A549 (cell line): ENCODE results near the gene KHNYN. TPM values are rescaled to one million over a fixed set of nuclear protein-coding genes. Genes with fewer than 3 reads are reported as not detected.

Experiments used
- ATAC-seq, 2 experiments: fragments of 200-7000 bp in 1 of 2; fragments of >200 bp in 1 of 2; cut with Nextera tagmentation in 1 of 2; cut with Tn5 transposase in 1 of 2; 3 replicates each; pipeline versions ENCODE4 v1.8.0 to v1.9.1; 2018 to 2020; ENCODE audit warnings: mild to moderate bottlenecking in 1 of 2, moderate library complexity in 1 of 2
- CTCF ChIA-PET: fragments of 300-600 bp; sonication (Branson Sonifier 250); formaldehyde crosslinking; extraction: SDS; loops from one replicate; lab custom pipeline; 2021; ENCODE audit warnings: antibody characterized with exemption, inconsistent platforms; lab: Yijun Ruan, JAX
- POLR2A ChIA-PET: fragments of 350-600 bp; formaldehyde crosslinking; extraction: SDS; loops from one replicate; lab custom pipeline; 2021; ENCODE audit warnings: antibody characterized with exemption, inconsistent platforms; lab: Yijun Ruan, JAX
- DNase-seq, 2 experiments: peaks; one replicate each; pipeline versions ENCODE4 v3.0.0 to v3.0.0-alpha.2; 2011 to 2016; ENCODE audit warnings: low read depth in 1 of 2, low spot score in 1 of 2
- FAIRE-seq: peaks from 2 replicates; lab custom pipeline; 2011; peaks lifted over from hg19 to GRCh38; lab: Jason Lieb, UNC
- H3K27ac ChIP-seq, 2 experiments: fragments of >200 bp; sonication (Bioruptor Twin); formaldehyde crosslinking; 3 replicates each; pipeline ENCODE4 v1.5.1; 2016 to 2017
- H3K4me1 ChIP-seq: fragments of >200 bp; sonication (Bioruptor Twin); formaldehyde crosslinking; 3 replicates; pipeline ENCODE4 v1.6.1; 2016
- H3K4me2 ChIP-seq: fragments of >200 bp; sonication (Bioruptor Twin); formaldehyde crosslinking; 3 replicates; pipeline ENCODE4 v1.6.1; 2016
- H3K4me3 ChIP-seq: fragments of >200 bp; sonication (Bioruptor Twin); formaldehyde crosslinking; 3 replicates; pipeline ENCODE4 v1.5.1; 2016
- H3K9me3 ChIP-seq: fragments of >200 bp; sonication (Bioruptor Twin); formaldehyde crosslinking; 3 replicates; pipeline ENCODE4 v1.6.1; 2016
- BHLHE40 ChIP-seq: IDR thresholded peaks from 2 replicates; pipeline ENCODE4 v1.6.1; 2012; ENCODE audit warnings: low read depth, low read length, inconsistent platforms
- CEBPB ChIP-seq, 2 experiments: fragments of >200 bp in 1 of 2; sonication (Bioruptor Twin) in 1 of 2; formaldehyde crosslinking in 1 of 2; IDR thresholded peaks; 2 replicates each; pipeline ENCODE4 v1.6.1; 2012 to 2016
- EHF ChIP-seq: fragments of 250-450 bp; sonication (Bioruptor Pico); IDR thresholded peaks from 2 replicates; pipeline ENCODE4 v1.5.0; 2020; ENCODE audit warnings: mild to moderate bottlenecking
- EP300 ChIP-seq, 2 experiments: fragments of >200 bp; sonication (Bioruptor Twin); formaldehyde crosslinking; IDR thresholded peaks; 2 replicates in 1 of 2; 3 replicates in 1 of 2; pipeline ENCODE4 v1.6.1; 2016 to 2017
- FOSL2 ChIP-seq, 2 experiments: fragments of 450-650 bp in 1 of 2; fragments of >200 bp in 1 of 2; sonication (Bioruptor Twin) in 1 of 2; formaldehyde crosslinking; IDR thresholded peaks; 2 replicates each; pipeline versions ENCODE4 v1.5.0 to v1.6.1; 2016 to 2020; ENCODE audit warnings: mild to moderate bottlenecking in 1 of 2, moderate library complexity in 1 of 2
- FOXS1 ChIP-seq: fragments of 250-450 bp; sonication (Bioruptor Pico); IDR thresholded peaks from 2 replicates; pipeline ENCODE4 v1.5.0; 2020; ENCODE audit warnings: mild to moderate bottlenecking, moderate library complexity
- GATA3 ChIP-seq: IDR thresholded peaks from 2 replicates; pipeline ENCODE4 v1.6.1; 2012; ENCODE audit warnings: borderline replicate concordance
- HDAC2 ChIP-seq: fragments of 200-600 bp; sonication (generic); IDR thresholded peaks from 2 replicates; pipeline ENCODE4 v1.6.1; 2016
- HEYL ChIP-seq: fragments of 250-450 bp; sonication (Bioruptor Pico); IDR thresholded peaks from 2 replicates; pipeline ENCODE4 v1.8.0; 2021; ENCODE audit warnings: mild to moderate bottlenecking, moderate library complexity
- JUN ChIP-seq, 2 experiments: fragments of >200 bp; sonication (Bioruptor Twin); formaldehyde crosslinking; IDR thresholded peaks; 2 replicates in 1 of 2; 3 replicates in 1 of 2; pipeline ENCODE4 v1.6.1; 2016 to 2017
- KDM1A ChIP-seq: fragments of 200-600 bp; sonication (generic); IDR thresholded peaks from 2 replicates; pipeline ENCODE4 v1.6.1; 2016; ENCODE audit warnings: low read depth, mild to moderate bottlenecking
- MAZ ChIP-seq: fragments of 150-350 bp; IDR thresholded peaks from 2 replicates; pipeline ENCODE4 v1.6.1; 2014; ENCODE audit warnings: antibody characterized with exemption, low read depth, low read length, borderline replicate concordance
- NFE2L2 ChIP-seq: fragments of 150-350 bp; conservative IDR thresholded peaks from 2 replicates; pipeline ENCODE4 v1.6.1; 2014; ENCODE audit warnings: low read length
- NR3C1 ChIP-seq: fragments of >200 bp; sonication (Bioruptor Twin); formaldehyde crosslinking; IDR thresholded peaks from 3 replicates; pipeline ENCODE4 v1.6.1; 2017
- PHF8 ChIP-seq: fragments of 200-600 bp; sonication (generic); IDR thresholded peaks from 2 replicates; pipeline ENCODE4 v1.6.1; 2016; ENCODE audit warnings: low read depth, mild to moderate bottlenecking, antibody characterized with exemption, moderate library complexity, borderline replicate concordance
- RAD21 ChIP-seq, 2 experiments: fragments of >200 bp in 1 of 2; sonication (Bioruptor Twin) in 1 of 2; formaldehyde crosslinking in 1 of 2; IDR thresholded peaks in 1 of 2; conservative IDR thresholded peaks in 1 of 2; 2 replicates in 1 of 2; 3 replicates in 1 of 2; pipeline ENCODE4 v1.6.1; 2012 to 2018; ENCODE audit warnings: inconsistent platforms in 1 of 2
- RARB ChIP-seq: fragments of 250-450 bp; sonication (Bioruptor Pico); IDR thresholded peaks from 2 replicates; pipeline ENCODE4 v1.8.0; 2021; ENCODE audit warnings: mild to moderate bottlenecking, moderate library complexity
- TP53 ChIP-seq: fragments of 250-450 bp; sonication (Bioruptor Pico); IDR thresholded peaks from 2 replicates; pipeline ENCODE4 v1.5.0; 2021; ENCODE audit warnings: mild to moderate bottlenecking, moderate library complexity
- ZFP36 ChIP-seq: fragments of 450-650 bp; IDR thresholded peaks from 2 replicates; pipeline ENCODE4 v1.6.1; 2014; ENCODE audit warnings: borderline replicate concordance; ENCODE audit not compliant: partially characterized antibody
- WGBS: methylation state at CpG from one replicate; pipeline ENCODE4 v1.1.6; 2017; ENCODE audit errors: missing lambda C conversion rate; 5-methylcytosine and 5-hydroxymethylcytosine counted together
- polyA plus RNA-seq, 4 experiments: library from polyadenylated mRNA; depleted of rRNA in 3 of 4; stranded (reverse); fragments of >200 nt; fragmentation: RNase III in 1 of 4; extraction: RNeasy Plus Mini Kit Qiagen cat#74134 plus additional on column Dnase treatment in 1 of 4; gene quantifications; 2 replicates in 3 of 4; 3 replicates in 1 of 4; pipeline ENCODE4 v1.2.3, GENCODE V29; 2011 to 2017
- TF ChIP-seq, protein P1 (sequence below): fragments of 450-650 bp; IDR thresholded peaks from 2 replicates; pipeline ENCODE4 v1.6.1; 2014; ENCODE audit warnings: antibody characterized with exemption
- TF ChIP-seq, protein P2 (sequence below): IDR thresholded peaks from 2 replicates; pipeline ENCODE4 v1.6.1; 2012; ENCODE audit warnings: low read depth, borderline replicate concordance
- TF ChIP-seq, protein P3 (sequence below): fragments of 250-450 bp; sonication (Bioruptor Pico); IDR thresholded peaks from 2 replicates; pipeline ENCODE4 v1.5.0; 2021; ENCODE audit warnings: mild to moderate bottlenecking, moderate library complexity, borderline replicate concordance
- TF ChIP-seq, protein P4 (sequence below): IDR thresholded peaks from 2 replicates; pipeline ENCODE4 v1.6.1; 2012
- TF ChIP-seq, protein P5 (sequence below): fragments of 250-450 bp; sonication (Bioruptor Pico); IDR thresholded peaks from 2 replicates; pipeline ENCODE4 v1.5.0; 2020; ENCODE audit warnings: low read depth, mild to moderate bottlenecking, moderate library complexity

Gene KHNYN
- polyA plus RNA-seq, 2 of the 4 experiments (the other 2 are of a cell fraction) = 19.0 to 26.4 TPM

DNA sequence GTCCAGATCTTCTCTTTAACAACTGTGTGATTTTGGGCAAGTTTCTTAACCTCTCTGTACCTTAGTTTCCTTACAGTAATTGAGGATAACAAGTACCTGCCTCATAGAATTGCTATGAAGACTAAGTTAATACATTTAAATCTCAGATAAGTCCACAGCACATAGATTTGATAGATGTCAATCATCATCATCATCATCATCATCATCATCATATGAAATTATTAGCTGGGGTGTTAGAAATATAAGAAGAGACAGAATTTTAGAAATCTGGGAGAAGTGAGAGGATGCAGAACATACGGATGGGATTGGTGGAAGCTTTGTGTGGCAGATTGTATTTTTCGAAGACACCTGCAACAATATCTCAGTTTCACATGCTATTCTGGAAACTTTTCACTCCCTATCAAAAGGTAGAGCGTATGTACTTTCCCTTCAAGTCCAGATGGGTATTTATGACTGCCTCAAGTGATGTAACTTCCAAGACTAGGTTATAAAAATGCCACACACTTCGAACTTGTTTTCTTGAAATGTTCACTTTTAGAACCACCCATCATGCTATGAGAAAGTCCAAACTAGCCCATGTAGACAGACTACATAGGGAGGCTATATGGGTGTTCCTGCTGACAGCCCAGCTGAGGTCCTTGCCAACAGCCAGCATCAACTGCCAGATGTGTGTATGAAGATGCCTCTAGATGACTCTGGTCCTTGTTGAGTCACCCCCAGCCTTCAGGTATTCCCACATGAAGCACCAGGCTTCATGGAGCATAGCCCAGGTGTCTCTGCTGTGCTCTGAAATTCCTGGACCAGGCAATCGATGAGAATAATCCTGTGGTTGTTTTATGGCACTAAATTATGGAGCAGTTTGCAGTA lies 33.5 kb downstream of the KHNYN start:
- POLR2A ChIA-PET = no interaction called here
- no peak overlapping the region for H3K4me3 ChIP-seq
- TF ChIP-seq RAD21 (conservative IDR thresholded peaks at IDR 0.05 in 1 of 2, IDR thresholded peaks at IDR 0.05 in 1 of 2) (no peak), NR3C1 (no peak), FOSL2 (IDR thresholded peaks at IDR 0.05) (no peak), FOSL2 (CRISPR knock-in tag; IDR thresholded peaks at IDR 0.05) (no peak), FOXS1 (CRISPR knock-in tag) (no peak), EP300 (IDR thresholded peaks at IDR 0.05) (no peak), ZFP36 (no peak), GATA3 (no peak)
- TF ChIP-seq, protein P1, sequence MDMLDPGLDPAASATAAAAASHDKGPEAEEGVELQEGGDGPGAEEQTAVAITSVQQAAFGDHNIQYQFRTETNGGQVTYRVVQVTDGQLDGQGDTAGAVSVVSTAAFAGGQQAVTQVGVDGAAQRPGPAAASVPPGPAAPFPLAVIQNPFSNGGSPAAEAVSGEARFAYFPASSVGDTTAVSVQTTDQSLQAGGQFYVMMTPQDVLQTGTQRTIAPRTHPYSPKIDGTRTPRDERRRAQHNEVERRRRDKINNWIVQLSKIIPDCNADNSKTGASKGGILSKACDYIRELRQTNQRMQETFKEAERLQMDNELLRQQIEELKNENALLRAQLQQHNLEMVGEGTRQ = no peak

DNA sequence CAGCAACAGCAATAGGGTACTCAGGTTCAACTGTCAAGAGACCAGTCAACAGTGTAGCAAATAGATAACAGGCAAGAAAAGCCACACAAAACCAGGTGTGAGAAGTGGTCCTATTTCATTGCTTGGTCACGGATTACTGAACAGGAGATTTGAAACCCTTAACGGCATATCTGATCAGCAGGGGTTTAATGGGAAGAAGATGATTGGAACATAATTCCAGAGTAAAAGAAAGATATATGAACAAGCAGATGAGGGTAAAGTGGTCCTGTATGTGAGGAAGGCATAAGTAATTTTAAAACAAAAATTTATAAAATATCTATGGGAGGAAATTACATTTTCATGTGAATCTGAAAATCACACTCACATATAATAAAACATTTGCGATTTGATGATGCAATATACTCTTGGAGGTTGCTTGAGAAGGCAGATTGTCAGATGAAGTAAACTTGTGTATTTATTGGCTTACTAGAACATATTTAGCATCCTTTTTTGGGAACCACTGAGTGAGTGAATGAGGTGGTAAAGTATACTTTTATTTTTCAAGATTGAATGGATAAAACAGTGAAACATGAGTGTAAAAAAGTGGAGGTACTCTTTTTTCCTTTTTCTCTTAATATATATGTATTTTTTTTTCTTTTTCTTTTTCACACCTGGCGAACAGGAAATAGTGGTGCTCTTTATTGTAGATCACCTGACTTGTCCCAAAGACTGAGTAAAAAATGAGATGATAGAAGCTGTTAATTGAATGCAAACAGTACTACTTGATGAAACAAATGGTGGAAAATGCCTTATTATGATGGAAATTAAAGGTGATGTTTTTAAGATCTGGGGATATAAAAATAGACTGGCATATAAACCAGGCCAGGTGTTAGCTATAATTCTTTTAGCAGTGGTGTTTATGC lies 34.4 kb downstream of the KHNYN start:
- H3K4me1 ChIP-seq = no peaks in the 10 kb centered on the region
- no peak overlapping the region for H3K27ac ChIP-seq
- ChIA-PET POLR2A (no interaction called here), CTCF (interaction anchor here (1.5 kb wide), 1 partner anchor 11 kb away, joined by 3 read pairs; no protein-coding TSS in a partner anchor)
- FAIRE-seq (no peak), ATAC-seq (no peak), DNase-seq (no peak)
- H3K4me2 ChIP-seq = no peak overlapping the region
- WGBS = 58% methylated on average over 4 of the region's 4 CpGs
- no peaks in the 10 kb centered on the region for H3K9me3 ChIP-seq
- H3K4me3 ChIP-seq = no peak overlapping the region
- TF ChIP-seq KDM1A = no peak
- TF ChIP-seq MAZ = no peak
- TF ChIP-seq, protein P2, sequence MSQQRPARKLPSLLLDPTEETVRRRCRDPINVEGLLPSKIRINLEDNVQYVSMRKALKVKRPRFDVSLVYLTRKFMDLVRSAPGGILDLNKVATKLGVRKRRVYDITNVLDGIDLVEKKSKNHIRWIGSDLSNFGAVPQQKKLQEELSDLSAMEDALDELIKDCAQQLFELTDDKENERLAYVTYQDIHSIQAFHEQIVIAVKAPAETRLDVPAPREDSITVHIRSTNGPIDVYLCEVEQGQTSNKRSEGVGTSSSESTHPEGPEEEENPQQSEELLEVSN = no peak
- TF ChIP-seq, protein P3, sequence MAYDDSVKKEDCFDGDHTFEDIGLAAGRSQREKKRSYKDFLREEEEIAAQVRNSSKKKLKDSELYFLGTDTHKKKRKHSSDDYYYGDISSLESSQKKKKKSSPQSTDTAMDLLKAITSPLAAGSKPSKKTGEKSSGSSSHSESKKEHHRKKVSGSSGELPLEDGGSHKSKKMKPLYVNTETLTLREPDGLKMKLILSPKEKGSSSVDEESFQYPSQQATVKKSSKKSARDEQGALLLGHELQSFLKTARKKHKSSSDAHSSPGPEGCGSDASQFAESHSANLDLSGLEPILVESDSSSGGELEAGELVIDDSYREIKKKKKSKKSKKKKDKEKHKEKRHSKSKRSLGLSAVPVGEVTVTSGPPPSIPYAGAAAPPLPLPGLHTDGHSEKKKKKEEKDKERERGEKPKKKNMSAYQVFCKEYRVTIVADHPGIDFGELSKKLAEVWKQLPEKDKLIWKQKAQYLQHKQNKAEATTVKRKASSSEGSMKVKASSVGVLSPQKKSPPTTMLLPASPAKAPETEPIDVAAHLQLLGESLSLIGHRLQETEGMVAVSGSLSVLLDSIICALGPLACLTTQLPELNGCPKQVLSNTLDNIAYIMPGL (CRISPR knock-in tag) = no peak

More for the DNA sequence above, 33.5 kb downstream of the KHNYN start:
- Histone ChIP-seq H3K4me2 (no peak overlapping the region), H3K27ac (no peak overlapping the region), H3K4me1 (no peaks in the 10 kb centered on the region), H3K9me3 (no peaks in the 10 kb centered on the region)
- 26% methylated on average over 5 of the region's 5 CpGs for WGBS
- no peak for FAIRE-seq
- ATAC-seq = no peak
- no peak for DNase-seq
- CTCF ChIA-PET = no interaction called here

DNA sequence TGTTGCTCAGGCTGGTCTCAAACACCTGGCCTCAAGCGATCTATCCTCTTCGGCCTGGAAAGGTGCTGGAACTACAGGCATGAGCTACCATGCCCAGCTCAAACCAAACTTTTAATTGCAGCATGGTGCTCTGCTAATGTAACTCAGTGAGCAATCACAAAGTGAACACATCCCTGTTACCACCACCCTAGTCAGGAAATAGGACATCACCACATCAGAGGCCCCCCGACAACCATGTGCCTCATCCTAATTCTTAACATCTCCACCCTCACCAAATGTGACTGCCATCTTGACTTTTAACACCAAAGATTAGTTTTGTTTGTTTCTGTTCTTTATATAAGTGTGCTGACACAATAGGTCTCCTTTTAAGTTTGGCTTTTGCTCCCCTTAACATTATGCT lies 35.6 kb downstream of the KHNYN start:
- no peak overlapping the region for H3K27ac ChIP-seq
- no peaks in the 10 kb centered on the region for H3K4me1 ChIP-seq
- ATAC-seq (no peak), FAIRE-seq (no peak), DNase-seq (no peak)
- WGBS = 73% methylated on average over 3 of the region's 3 CpGs
- CTCF ChIA-PET = interaction anchor here (1.5 kb wide), 1 partner anchor 10 kb away, joined by 3 read pairs; no protein-coding TSS in a partner anchor
- POLR2A ChIA-PET = no interaction called here
- H3K4me2 ChIP-seq = no peak overlapping the region
- H3K4me3 ChIP-seq = no peak overlapping the region
- no peaks in the 10 kb centered on the region for H3K9me3 ChIP-seq
- TF ChIP-seq JUN (IDR thresholded peaks at IDR 0.05) = no peak
- TF ChIP-seq NFE2L2 = no peak
- TF ChIP-seq, protein P3 (CRISPR knock-in tag) = no peak
- TF ChIP-seq CEBPB (IDR thresholded peaks at IDR 0.05) = no peak
- no peak for TF ChIP-seq PHF8
- TF ChIP-seq, protein P4, sequence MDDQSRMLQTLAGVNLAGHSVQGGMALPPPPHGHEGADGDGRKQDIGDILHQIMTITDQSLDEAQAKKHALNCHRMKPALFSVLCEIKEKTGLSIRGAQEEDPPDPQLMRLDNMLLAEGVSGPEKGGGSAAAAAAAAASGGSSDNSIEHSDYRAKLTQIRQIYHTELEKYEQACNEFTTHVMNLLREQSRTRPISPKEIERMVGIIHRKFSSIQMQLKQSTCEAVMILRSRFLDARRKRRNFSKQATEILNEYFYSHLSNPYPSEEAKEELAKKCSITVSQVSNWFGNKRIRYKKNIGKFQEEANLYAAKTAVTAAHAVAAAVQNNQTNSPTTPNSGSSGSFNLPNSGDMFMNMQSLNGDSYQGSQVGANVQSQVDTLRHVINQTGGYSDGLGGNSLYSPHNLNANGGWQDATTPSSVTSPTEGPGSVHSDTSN = no peak
- TF ChIP-seq EHF = no peak
- TF ChIP-seq BHLHE40 = no peak
- no peak for TF ChIP-seq RARB (CRISPR knock-in tag)
- no peak for TF ChIP-seq TP53 (CRISPR knock-in tag)
- no peak for TF ChIP-seq HDAC2
- TF ChIP-seq HEYL (CRISPR knock-in tag) = no peak
- TF ChIP-seq, protein P5, sequence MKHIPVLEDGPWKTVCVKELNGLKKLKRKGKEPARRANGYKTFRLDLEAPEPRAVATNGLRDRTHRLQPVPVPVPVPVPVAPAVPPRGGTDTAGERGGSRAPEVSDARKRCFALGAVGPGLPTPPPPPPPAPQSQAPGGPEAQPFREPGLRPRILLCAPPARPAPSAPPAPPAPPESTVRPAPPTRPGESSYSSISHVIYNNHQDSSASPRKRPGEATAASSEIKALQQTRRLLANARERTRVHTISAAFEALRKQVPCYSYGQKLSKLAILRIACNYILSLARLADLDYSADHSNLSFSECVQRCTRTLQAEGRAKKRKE = no peak
